ENCODE data around the gene FOXO3. TPM values are rescaled to one million over a fixed set of nuclear protein-coding genes. Genes with fewer than 3 reads are reported as not detected.

The FOXO3 gene
- total RNA-seq, 1 donor from 2014 or later, result 13.7 TPM

DNA sequence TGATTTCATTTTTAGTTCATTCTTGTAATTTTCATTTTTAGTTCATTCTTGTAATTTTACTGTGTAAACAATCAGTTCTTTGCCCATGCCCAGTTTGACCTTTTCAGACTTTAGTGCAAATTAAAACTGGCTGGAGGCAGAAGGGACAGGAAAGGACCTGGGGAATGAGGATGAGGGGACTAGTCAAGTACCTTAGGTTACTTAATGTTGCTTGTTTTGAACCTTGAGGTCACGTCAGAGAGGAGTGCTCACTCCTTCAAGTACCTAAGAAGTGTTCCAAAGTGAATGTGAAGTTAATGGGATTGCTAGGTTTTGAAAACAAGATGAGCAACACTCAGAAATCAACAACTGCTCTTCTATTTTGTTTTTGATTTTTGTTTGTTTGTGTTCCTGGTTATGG is 82.5 kb downstream of the FOXO3 start:
- peaks cover 3% of the 10 kb centered on the region for H3F3A ChIP-seq (ENCODE audit: low read depth)
- no peak overlapping the region for H3K9ac ChIP-seq
- TF ChIP-seq CTCF (IDR thresholded peaks at IDR 0.05) (no peak), EZH2phosphoT487 (IDR thresholded peaks at IDR 0.05) (no peak), EZH2 (IDR thresholded peaks at IDR 0.05) (no peak)
- H3K27me3 Mint-ChIP-seq (ENCODE audit: insufficient read depth, low read depth), result no peaks in the 10 kb centered on the region
- H3K4me3 Mint-ChIP-seq, result no peak overlapping the region
- no peak overlapping the region for H2AFZ ChIP-seq (replicated peaks)
- H3K9me3 Mint-ChIP-seq, result no peaks in the 10 kb centered on the region
- peaks cover 13% of the 10 kb centered on the region for H3K4me1 Mint-ChIP-seq
- H4K20me1 ChIP-seq (ENCODE audit: low read depth), result no peaks in the 10 kb centered on the region
- no peak overlapping the region for H3K27ac ChIP-seq
- H3K36me3 ChIP-seq, result no peaks in the 10 kb centered on the region
- no peak for DNase-seq (ENCODE audit: low spot score)
- H3K4me1 ChIP-seq, result peaks cover 15% of the 10 kb centered on the region
- H3K27me3 ChIP-seq, result no peaks in the 10 kb centered on the region
- H3K9me3 ChIP-seq (ENCODE audit: low read depth), result no peaks in the 10 kb centered on the region
- peaks cover 10% of the 10 kb centered on the region for H3K79me2 ChIP-seq (ENCODE audit: low read depth)
- H3K4me2 ChIP-seq, result no peak overlapping the region
- H3K4me3 ChIP-seq, result no peak overlapping the region
- no peaks in the 10 kb centered on the region for H3K36me3 Mint-ChIP-seq
- H3K27ac Mint-ChIP-seq, result no peak overlapping the region

- Mint-ChIP-seq H3K27me3 (ENCODE audit: insufficient read depth, low read depth) (no peaks in the 10 kb centered on the region), H3K4me3 (no peak overlapping the region), H3K4me1 (peaks cover 8% of the 10 kb centered on the region), H3K9me3 (no peaks in the 10 kb centered on the region), H3K27ac (no peak overlapping the region), H3K36me3 (no peaks in the 10 kb centered on the region)
- Histone ChIP-seq H3K9ac (no peak overlapping the region), H4K20me1 (ENCODE audit: low read depth) (no peaks in the 10 kb centered on the region), H3K4me1 (peaks cover 6% of the 10 kb centered on the region), H3K36me3 (no peaks in the 10 kb centered on the region), H3K4me3 (no peak overlapping the region), H3K9me3 (ENCODE audit: low read depth) (no peaks in the 10 kb centered on the region), H3K27me3 (no peaks in the 10 kb centered on the region), H3F3A (ENCODE audit: low read depth) (no peaks in the 10 kb centered on the region), H3K4me2 (no peak overlapping the region), H3K27ac (no peak overlapping the region), H3K79me2 (ENCODE audit: low read depth) (peaks cover 7% of the 10 kb centered on the region), H2AFZ (replicated peaks) (no peak overlapping the region)
- no peak for DNase-seq (ENCODE audit: low spot score)
- TF ChIP-seq EZH2phosphoT487 (IDR thresholded peaks at IDR 0.05) (no peak), CTCF (IDR thresholded peaks at IDR 0.05) (no peak), EZH2 (IDR thresholded peaks at IDR 0.05) (no peak)
Observed at GRCh38 chr6:108644252-108644651, 83.5 kb downstream of the FOXO3 start.

DNA sequence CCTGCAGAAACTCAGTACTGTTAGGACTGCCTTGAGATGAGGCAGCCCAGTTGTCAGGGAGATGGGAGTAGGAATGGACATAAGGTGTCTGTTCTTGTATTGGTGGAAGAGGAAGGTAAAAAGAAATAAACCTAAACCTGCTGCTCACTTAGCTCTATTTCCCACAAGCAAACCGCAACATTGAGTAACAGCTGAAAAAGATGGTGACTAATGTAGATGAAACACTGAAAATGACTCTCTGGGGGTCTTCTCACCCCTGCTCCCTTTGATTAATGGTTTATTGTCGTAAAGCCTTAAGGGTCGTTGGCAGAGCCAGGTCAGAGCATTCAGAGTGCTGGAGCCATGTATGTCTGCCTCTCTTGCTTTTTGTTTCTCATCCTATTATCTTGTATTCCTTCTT is 87.5 kb downstream of the FOXO3 start:
- Mint-ChIP-seq H3K4me3 (no peak overlapping the region), H3K36me3 (no peaks in the 10 kb centered on the region), H3K4me1 (peaks cover 12% of the 10 kb centered on the region), H3K27ac (no peak overlapping the region), H3K9me3 (no peaks in the 10 kb centered on the region), H3K27me3 (ENCODE audit: insufficient read depth, low read depth) (no peaks in the 10 kb centered on the region)
- H3K79me2 ChIP-seq (ENCODE audit: low read depth), result no peaks in the 10 kb centered on the region
- no peak overlapping the region for H3K9ac ChIP-seq
- no peak for DNase-seq (ENCODE audit: low spot score)
- no peaks in the 10 kb centered on the region for H3K36me3 ChIP-seq
- H4K20me1 ChIP-seq (ENCODE audit: low read depth), result peaks cover 12% of the 10 kb centered on the region
- no peaks in the 10 kb centered on the region for H3K9me3 ChIP-seq (ENCODE audit: low read depth)
- H3K27ac ChIP-seq, result no peak overlapping the region
- TF ChIP-seq EZH2 (IDR thresholded peaks at IDR 0.05) (no peak), CTCF (IDR thresholded peaks at IDR 0.05) (no peak), EZH2phosphoT487 (IDR thresholded peaks at IDR 0.05) (no peak)
- no peaks in the 10 kb centered on the region for H3F3A ChIP-seq (ENCODE audit: low read depth)
- no peak overlapping the region for H2AFZ ChIP-seq (replicated peaks)
- no peak overlapping the region for H3K4me2 ChIP-seq
- H3K27me3 ChIP-seq, result no peaks in the 10 kb centered on the region
- H3K4me1 ChIP-seq, result peaks cover 3% of the 10 kb centered on the region
- no peak overlapping the region for H3K4me3 ChIP-seq

Measured in neural progenitor cell (in vitro differentiated cells).